GM19324 (cell line): ENCODE results near the gene CGN.

ENCODE experiments used
- ATAC-seq: cut with Tn5 transposase; IDR thresholded peaks from one replicate; pipeline ENCODE4 v1.9.1; 2021; ENCODE audit warnings: mild to moderate bottlenecking, moderate library complexity; ENCODE audit not compliant: unreplicated experiment, low FRiP score

Gene CGN

GRCh38 chr1:151501474-151501873 lies 9.7 kb upstream of the CGN start:
- no peak for ATAC-seq

- no peak for ATAC-seq
Observed at GRCh38 chr1:151502035-151502700, 9.0 kb upstream of the CGN start.

- no peak for ATAC-seq
Observed at GRCh38 chr1:151502859-151503780, 8.1 kb upstream of the CGN start.

GRCh38 chr1:151504252-151504651 lies 6.9 kb upstream of the CGN start:
- ATAC-seq: no peak

GRCh38 chr1:151504759-151505158 lies 6.4 kb upstream of the CGN start:
- no peak for ATAC-seq

- ATAC-seq: no peak
Observed at GRCh38 chr1:151508833-151509232, 2.4 kb upstream of the CGN start.

GRCh38 chr1:151509350-151510019 lies 1.7 kb upstream of the CGN start:
- no peak for ATAC-seq

GRCh38 chr1:151510020-151510405 lies 1.2 kb upstream of the CGN start:
- no peak for ATAC-seq

- ATAC-seq: no peak
Observed at GRCh38 chr1:151510614-151510956, 602 bp upstream of the CGN start.

- no peak for ATAC-seq
Observed at GRCh38 chr1:151511636-151512215, 539 bp downstream of the CGN start.

- no peak for ATAC-seq
Observed at GRCh38 chr1:151512326-151512725, 1.1 kb downstream of the CGN start.

GRCh38 chr1:151512801-151513625 lies 1.8 kb downstream of the CGN start:
- no peak for ATAC-seq

- no peak for ATAC-seq
Observed at GRCh38 chr1:151513626-151514121, 2.5 kb downstream of the CGN start.

GRCh38 chr1:151514366-151514765 lies 3.2 kb downstream of the CGN start:
- no peak for ATAC-seq

- no peak for ATAC-seq
Observed at GRCh38 chr1:151515265-151515664, 4.1 kb downstream of the CGN start.

- no peak for ATAC-seq
Observed at GRCh38 chr1:151516031-151516511, 4.9 kb downstream of the CGN start.

- ATAC-seq: no peak
Observed at GRCh38 chr1:151518431-151518830, 7.2 kb downstream of the CGN start.

GRCh38 chr1:151518936-151519335 lies 7.7 kb downstream of the CGN start:
- ATAC-seq: no peak

GRCh38 chr1:151519667-151520066 lies 8.5 kb downstream of the CGN start:
- no peak for ATAC-seq

- ATAC-seq: no peak
Observed at GRCh38 chr1:151520359-151520758, 9.2 kb downstream of the CGN start.
